SIG-M5 (cell line): ENCODE measurements around the gene CCL26.
"Not testable (repeated sequence)": the region's sequence is repeated elsewhere in the genome, so short reads cannot be mapped to it uniquely, and the experiment has no call there.

Experiments used
- DNase-seq: peaks from one replicate; lab custom pipeline; 2025; lab: John Stamatoyannopoulos, UW

CCL26 gene

GRCh38 chr7:75738975-75739795 is 32.8 kb downstream of the CCL26 start:
- DNase-seq, result peak; percentile 79

- DNase-seq, result no peak
These were observed 33.4 kb downstream of the CCL26 start, which contains the start of gene HIP1 for GRCh38 chr7:75738604-75738974. HIP1 (minus strand) TSS chr7:75738941; CDS start chr7:75738920, 21 bp downstream.

- DNase-seq, result no peak
These were observed 34.0 kb downstream of the CCL26 start for GRCh38 chr7:75737856-75738603.

- no peak for DNase-seq
These were observed 36.2 kb downstream of the CCL26 start for GRCh38 chr7:75735581-75736350.

GRCh38 chr7:75734586-75735458 is 37.2 kb downstream of the CCL26 start:
- DNase-seq, result no peak

GRCh38 chr7:75732764-75733630 is 39.0 kb downstream of the CCL26 start:
- no peak for DNase-seq

GRCh38 chr7:75732016-75732521 is 39.9 kb downstream of the CCL26 start:
- no peak for DNase-seq

GRCh38 chr7:75729851-75730274 is 42.1 kb downstream of the CCL26 start:
- DNase-seq, result no peak

- DNase-seq, result no peak
These were observed 44.0 kb downstream of the CCL26 start for GRCh38 chr7:75727881-75728593.

GRCh38 chr7:75727351-75727750 is 44.7 kb downstream of the CCL26 start:
- DNase-seq, result not testable (repeated sequence)

- DNase-seq, result peak; percentile 42
These were observed 46.7 kb downstream of the CCL26 start for GRCh38 chr7:75725306-75725705.

- no peak for DNase-seq
These were observed 48.6 kb downstream of the CCL26 start for GRCh38 chr7:75723444-75723843.

GRCh38 chr7:75722373-75722772 is 49.6 kb downstream of the CCL26 start:
- no peak for DNase-seq

GRCh38 chr7:75721922-75722321 is 50.1 kb downstream of the CCL26 start:
- not testable (repeated sequence) for DNase-seq

- no peak for DNase-seq
These were observed 50.6 kb downstream of the CCL26 start for GRCh38 chr7:75721426-75721825.

- DNase-seq, result no peak
These were observed 52.4 kb downstream of the CCL26 start for GRCh38 chr7:75719626-75720025.
